HG02973 (cell line): Measurements from ENCODE around the gene PMVK.

Source experiments
- ATAC-seq: cut with Tn5 transposase; IDR thresholded peaks from one replicate; pipeline ENCODE4 v1.9.1; 2021; ENCODE audit warnings: moderate library complexity; ENCODE audit not compliant: unreplicated experiment

PMVK gene

DNA sequence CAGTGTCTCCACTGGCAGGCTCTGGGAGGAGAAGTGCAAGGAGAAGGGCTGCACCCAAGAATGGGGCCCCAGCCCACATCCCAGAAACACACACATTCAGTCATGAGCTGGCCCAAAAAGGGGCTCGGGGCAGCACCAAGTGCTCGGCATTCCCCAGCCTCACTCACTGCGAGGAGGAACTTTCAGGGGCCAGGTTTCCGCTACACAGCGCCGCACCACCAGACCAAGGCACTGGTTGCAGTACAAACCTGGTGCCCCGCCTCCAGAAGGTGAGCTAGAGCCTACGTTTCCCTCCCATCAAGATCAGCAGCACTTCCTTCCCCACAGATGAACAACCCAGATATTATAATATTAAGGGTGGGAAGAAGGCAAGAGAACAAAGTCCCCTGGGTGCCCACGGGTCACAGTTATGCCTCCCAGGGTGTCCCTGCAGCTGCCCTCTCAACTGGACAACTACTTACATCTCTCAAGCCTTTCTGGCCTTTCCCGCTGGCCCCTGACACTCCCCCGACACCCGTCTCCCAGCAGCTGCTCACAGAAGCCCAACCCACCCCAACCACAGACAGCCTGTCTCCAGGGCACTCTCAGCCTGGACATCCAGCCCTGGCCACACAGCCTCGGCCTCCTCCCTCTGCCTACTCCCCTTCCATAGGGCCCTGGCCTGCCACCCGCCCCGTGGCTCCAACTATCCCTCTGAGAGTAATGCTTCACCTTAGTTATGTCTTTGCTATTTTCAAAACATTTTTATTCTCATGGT lies 15.6 kb upstream of the PMVK start:
- ATAC-seq, result no peak

DNA sequence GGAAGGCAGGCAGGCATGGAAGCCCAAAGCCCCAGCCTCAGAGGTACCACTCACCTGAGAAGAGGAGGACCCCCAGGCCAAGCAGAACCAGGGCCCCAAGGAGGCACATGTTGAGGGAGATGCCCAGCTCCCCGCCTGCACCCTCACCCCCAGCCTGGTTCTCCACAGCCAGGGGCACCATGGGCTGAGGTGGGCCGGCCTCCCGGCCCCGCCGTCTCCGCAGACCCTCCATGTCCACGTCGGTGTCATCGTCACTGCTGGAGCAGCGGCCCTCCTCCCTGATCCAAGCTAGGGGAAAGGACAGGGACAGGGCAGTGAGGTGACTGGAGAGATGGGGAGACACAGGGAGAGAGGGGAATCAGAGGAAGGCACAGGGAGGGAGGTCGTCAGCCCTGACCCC lies 11.6 kb upstream of the PMVK start:
- ATAC-seq, result no peak

- no peak for ATAC-seq
Measured at GRCh38 chr1:154945962-154946850, 9.7 kb upstream of the PMVK start.

GRCh38 chr1:154945160-154945961 lies 8.8 kb upstream of the PMVK start:
- no peak for ATAC-seq

GRCh38 chr1:154944401-154945159 lies 8.1 kb upstream of the PMVK start:
- ATAC-seq, result no peak

DNA sequence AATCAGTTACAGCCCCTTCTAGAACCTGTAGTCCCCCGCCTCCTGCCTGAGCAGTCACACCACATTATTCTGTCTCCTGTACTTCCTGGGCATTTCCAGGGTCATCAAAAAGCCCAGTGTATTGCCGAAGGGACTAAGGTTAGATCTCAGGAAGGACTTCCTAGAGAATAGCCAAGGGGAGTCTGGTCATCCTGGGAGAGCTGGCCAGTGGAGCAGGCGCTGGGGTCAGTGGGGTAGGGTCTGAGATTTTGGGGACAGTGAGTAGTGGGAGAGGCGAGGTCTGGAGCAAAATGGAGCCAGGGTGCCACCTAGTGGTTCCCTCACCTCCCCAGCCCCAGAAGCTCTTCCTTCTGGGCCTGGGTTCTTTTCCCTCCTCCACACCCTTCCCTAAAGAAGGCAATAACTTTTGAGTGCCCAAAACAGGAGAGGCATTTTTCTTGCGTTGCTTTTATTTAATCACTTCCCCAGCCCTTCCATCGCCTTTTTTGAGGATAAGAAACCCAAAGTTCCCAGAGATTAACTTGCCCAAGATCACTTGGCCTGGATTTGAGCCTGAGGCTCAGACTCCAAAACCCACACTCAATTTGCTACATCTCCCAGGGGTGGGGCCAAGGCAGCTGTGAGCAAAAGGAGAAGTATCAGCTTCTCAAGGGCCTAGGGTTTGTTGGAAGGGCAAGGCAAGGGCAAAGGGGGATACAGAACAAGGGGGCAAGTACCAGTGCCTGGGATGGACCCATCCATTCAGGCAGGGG lies 7.3 kb upstream of the PMVK start:
- no peak for ATAC-seq

DNA sequence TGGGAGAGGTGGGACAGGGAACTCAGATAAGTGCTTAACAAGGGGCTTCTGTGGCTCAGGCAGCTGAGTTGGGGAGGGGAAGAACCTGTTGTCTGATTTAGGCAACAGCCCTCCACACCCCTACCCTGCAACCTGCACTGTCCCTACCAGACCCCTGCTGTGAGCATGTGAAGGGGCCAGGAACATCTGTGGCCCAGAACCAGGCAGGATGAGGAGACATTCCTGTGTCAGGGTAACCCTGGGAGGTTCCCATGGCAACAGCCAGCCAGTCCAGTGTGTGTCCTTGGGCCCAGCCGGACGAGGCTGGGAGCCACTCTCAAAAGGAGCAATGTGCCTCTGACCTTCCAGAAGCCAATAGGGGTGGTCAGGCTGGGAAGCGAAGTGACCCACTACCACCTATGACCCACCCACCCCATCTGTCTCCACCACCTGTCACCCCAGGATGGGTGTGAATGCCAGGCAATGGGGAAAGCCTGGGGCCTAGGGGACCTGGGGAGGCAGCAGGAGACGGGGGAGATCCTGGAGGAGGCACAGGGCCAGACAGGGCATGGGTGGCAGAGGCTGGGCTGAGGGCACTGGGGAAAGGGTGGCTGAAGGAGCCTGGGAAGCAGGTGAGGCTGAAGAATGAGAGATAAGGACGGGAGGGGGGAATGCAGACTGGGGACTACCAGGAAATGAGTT lies 5.0 kb upstream of the PMVK start:
- no peak for ATAC-seq

DNA sequence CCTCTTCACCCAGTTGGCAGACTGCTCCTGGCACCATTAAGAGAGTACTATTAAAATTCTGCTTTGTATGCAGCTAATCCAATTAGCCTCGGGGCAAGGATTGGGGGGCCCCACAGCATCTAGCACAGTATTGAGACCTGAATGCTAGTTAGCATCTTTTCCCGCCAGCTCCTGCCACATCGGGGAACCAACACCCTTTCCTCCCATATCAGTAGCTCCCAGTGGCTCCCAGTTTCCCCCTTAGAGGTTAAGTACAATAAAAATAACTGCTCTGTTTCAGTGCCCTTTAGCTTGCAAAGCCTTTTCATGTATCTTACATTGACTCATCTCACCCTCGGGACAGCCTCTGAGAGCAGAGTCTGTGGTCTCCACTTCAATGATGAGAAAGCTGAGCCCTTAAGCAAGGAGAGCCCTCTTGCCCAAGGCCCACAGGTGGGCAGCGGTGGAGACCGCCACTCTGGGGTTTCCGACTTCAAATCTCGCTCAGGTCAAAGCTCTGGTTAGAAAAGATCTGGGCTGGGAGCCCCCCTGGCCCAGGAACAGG lies 4.2 kb upstream of the PMVK start:
- ATAC-seq, result no peak

GRCh38 chr1:154940213-154940560 lies 3.7 kb upstream of the PMVK start:
- ATAC-seq, result no peak

GRCh38 chr1:154938604-154939399 lies 2.3 kb upstream of the PMVK start:
- ATAC-seq, result no peak

GRCh38 chr1:154937988-154938386 lies 1.5 kb upstream of the PMVK start:
- no peak for ATAC-seq

DNA sequence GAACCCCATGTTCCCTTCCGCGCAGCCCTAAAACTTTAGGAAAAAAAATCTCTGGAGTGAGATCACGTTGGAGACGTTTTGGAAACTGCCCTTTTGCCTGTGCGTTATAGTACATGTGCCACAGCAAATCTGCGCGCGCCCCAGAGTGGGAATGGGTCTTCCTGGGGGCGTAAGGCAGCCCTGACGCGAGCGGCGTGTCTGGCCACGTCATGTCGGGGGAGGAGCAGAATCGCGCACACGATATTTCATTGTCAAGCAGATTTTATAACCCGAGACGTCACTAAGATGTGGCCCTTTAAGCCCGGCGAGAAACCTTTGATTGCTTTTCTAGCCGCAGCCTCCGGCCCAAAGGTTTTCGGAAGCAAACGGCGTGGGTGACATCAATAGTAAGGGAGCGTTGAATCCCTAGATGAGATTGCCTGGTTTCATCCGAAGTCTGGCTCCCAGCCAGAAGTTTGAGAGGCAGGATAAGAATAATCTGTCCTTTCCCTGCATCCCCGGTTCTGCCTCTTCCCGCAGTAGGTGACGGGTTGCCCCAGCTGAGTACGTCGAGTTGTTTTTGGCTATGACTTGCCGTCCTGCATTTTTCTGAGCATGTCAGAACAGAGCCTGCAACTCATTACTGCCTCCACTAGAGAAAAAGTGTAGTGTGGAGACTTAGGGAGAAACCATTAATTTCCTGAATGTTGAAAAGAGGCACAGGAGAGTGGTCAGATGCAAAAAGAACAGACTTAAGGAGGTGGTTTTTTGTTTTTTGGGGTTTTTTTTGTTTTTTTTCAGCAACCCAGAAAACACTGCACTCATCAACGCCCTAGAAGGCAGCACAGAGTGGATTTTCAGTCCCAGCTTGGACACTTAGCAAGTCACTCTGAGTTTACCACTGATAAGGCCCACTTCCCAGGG lies 817 bp upstream of the PMVK start:
- peak; percentile 58 for ATAC-seq

DNA sequence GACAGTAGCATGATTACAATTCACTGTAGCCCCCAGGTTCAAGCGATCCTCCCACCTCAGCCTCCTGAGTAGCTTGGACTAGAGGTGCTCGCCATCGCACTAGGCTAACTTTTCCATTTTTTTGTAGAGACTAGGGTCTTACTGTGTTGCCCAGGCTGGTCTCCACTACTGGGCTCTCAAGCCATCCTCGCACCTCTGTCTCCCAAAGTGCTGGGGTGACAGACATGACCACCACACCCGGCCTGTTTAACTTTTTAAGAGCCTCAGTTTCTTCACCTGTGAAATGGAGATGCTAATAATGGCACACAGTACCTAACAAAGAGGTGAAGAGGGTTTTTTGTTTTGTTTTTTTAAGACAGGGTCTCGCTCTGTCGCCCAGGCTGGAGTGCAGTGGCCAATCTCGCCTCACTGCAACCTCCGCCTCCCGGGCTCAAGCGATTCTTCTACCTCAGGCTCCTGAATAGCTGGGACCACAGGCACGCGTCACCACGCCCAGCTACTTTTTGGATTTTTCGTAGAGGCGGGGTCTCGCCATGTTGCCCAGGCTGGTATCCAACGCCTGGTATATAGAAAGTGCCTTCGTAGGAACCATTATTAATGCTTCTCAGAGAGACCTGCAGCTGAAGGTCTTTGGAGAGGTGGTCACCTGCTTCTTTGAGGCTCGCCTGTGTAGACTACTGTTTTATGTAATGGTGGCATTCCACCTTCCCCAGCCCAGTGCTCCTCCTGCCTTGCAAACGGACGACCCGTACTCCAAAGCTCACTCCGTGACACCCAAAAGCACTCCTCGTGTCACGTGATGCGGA lies 567 bp downstream of the PMVK start:
- no peak for ATAC-seq

DNA sequence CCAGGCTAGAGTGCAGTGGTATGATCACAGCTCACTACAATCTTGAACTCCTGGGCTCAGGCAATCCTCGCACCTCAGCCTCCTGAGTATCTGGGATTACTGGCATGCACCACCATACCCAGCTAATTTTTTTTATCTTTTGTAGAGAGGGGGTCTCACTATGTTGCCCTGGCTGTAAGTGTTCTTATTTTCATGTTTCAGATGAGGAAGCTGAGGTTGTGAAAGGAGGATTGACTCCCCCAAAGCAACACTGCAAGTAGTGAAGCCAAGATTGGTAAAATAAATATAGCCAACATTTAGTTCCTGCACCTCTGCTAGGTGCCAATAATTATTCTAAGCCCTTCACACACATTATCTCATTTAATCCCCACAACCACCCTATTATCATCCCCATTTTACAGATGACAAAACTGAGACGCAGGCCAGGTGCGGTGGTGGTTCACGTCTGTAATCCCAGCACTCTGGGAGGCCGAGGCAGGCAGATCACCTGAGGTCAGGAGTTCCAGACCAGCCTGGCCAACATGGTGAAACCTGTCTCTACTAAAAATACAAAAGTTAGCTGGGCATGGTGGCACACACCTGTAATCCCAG lies 2.1 kb downstream of the PMVK start:
- no peak for ATAC-seq

DNA sequence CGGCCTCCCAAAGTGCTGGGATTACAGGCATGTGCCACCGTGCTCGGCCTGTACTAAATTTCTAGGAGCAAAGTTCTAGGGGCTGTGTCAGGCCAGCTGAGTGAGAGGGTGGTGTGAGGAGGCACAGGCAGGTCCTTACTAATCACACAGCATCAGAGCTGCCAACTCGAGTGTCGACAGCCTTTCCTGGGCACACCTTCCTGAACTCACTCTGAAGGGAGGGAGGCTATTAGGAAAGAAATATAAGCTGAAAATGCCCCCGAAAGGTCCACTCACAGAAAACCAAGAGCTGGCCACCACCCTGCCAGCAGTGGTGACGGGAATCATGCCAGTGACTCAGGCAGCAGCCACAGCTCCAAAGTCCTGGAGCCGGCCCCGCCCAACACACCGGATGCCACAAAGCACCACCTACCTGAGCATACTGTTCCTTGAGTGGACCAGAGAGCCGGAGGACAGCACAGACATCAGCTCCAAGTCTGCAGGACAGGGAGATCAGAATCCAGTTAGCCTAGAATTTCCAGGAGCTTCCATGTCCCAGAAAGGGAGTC lies 4.5 kb downstream of the PMVK start:
- ATAC-seq, result no peak

- ATAC-seq, result no peak
Measured at GRCh38 chr1:154926201-154926600, 10.3 kb downstream of the PMVK start.
